HL-60 (cell line): ENCODE results near the gene SPATA25.

Experiments used
- DNase-seq, 2 experiments: peaks; one replicate each; pipeline ENCODE4 v3.0.0-alpha.2; 2010 to 2020; ENCODE audit warnings: low read depth in 1 of 2, low spot score in 1 of 2
- H3K27ac ChIP-seq: fragments of 250-450 bp; sonication (Bioruptor Pico); replicated peaks from 2 replicates; pipeline ENCODE4 v1.5.1; 2020; ENCODE audit warnings: mild to moderate bottlenecking, moderate library complexity
- H3K27me3 ChIP-seq: fragments of 250-450 bp; sonication (Bioruptor Pico); 2 replicates; pipeline ENCODE4 v1.5.1; 2021; ENCODE audit warnings: mild to moderate bottlenecking, moderate library complexity; ENCODE audit not compliant: insufficient read depth, poor library complexity, severe bottlenecking
- H3K4me3 ChIP-seq: replicated peaks from 2 replicates; pipeline ENCODE4 v1.5.1; 2011; ENCODE audit warnings: mild to moderate bottlenecking, control low read depth, low read length; ENCODE audit not compliant: insufficient read depth
- GABPA ChIP-seq: IDR thresholded peaks from 2 replicates; pipeline ENCODE4 v1.6.1; 2012; ENCODE audit warnings: low read depth
- POLR2AphosphoS5 ChIP-seq: IDR thresholded peaks from 2 replicates; pipeline ENCODE4 v1.6.1; 2012; ENCODE audit warnings: low read depth
- SPI1 ChIP-seq: IDR thresholded peaks from 2 replicates; pipeline ENCODE4 v1.6.1; 2012; ENCODE audit warnings: low read depth, mild to moderate bottlenecking, borderline replicate concordance
- TF ChIP-seq, protein P1 (sequence below): IDR thresholded peaks from one replicate; pipeline ENCODE4 v1.5.1; 2011; ENCODE audit warnings: low read length, control low read depth, inconsistent platforms; ENCODE audit not compliant: insufficient read depth
- TF ChIP-seq, protein P2 (sequence below): IDR thresholded peaks from 2 replicates; pipeline ENCODE4 v1.6.1; 2012; ENCODE audit warnings: low read depth; ENCODE audit not compliant: insufficient replicate concordance

The SPATA25 gene

GRCh38 chr20:45842169-45842812 lies 45.1 kb downstream of the SPATA25 start:
- H3K27me3 ChIP-seq: no peaks in the 10 kb centered on the region
- DNase-seq: peak in 1 of 2 experiments; percentile 65
- peak overlapping the region; percentile 3; the same call in 1 of the 2 replicates for H3K27ac ChIP-seq
- H3K4me3 ChIP-seq: no peak overlapping the region
- TF ChIP-seq, protein P1, sequence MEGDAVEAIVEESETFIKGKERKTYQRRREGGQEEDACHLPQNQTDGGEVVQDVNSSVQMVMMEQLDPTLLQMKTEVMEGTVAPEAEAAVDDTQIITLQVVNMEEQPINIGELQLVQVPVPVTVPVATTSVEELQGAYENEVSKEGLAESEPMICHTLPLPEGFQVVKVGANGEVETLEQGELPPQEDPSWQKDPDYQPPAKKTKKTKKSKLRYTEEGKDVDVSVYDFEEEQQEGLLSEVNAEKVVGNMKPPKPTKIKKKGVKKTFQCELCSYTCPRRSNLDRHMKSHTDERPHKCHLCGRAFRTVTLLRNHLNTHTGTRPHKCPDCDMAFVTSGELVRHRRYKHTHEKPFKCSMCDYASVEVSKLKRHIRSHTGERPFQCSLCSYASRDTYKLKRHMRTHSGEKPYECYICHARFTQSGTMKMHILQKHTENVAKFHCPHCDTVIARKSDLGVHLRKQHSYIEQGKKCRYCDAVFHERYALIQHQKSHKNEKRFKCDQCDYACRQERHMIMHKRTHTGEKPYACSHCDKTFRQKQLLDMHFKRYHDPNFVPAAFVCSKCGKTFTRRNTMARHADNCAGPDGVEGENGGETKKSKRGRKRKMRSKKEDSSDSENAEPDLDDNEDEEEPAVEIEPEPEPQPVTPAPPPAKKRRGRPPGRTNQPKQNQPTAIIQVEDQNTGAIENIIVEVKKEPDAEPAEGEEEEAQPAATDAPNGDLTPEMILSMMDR: no peak
- no peak for TF ChIP-seq GABPA
- TF ChIP-seq, protein P2, sequence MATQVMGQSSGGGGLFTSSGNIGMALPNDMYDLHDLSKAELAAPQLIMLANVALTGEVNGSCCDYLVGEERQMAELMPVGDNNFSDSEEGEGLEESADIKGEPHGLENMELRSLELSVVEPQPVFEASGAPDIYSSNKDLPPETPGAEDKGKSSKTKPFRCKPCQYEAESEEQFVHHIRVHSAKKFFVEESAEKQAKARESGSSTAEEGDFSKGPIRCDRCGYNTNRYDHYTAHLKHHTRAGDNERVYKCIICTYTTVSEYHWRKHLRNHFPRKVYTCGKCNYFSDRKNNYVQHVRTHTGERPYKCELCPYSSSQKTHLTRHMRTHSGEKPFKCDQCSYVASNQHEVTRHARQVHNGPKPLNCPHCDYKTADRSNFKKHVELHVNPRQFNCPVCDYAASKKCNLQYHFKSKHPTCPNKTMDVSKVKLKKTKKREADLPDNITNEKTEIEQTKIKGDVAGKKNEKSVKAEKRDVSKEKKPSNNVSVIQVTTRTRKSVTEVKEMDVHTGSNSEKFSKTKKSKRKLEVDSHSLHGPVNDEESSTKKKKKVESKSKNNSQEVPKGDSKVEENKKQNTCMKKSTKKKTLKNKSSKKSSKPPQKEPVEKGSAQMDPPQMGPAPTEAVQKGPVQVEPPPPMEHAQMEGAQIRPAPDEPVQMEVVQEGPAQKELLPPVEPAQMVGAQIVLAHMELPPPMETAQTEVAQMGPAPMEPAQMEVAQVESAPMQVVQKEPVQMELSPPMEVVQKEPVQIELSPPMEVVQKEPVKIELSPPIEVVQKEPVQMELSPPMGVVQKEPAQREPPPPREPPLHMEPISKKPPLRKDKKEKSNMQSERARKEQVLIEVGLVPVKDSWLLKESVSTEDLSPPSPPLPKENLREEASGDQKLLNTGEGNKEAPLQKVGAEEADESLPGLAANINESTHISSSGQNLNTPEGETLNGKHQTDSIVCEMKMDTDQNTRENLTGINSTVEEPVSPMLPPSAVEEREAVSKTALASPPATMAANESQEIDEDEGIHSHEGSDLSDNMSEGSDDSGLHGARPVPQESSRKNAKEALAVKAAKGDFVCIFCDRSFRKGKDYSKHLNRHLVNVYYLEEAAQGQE: no peak
- peak; percentile 60; the same call in 1 of the 2 replicates for TF ChIP-seq SPI1

DNA sequence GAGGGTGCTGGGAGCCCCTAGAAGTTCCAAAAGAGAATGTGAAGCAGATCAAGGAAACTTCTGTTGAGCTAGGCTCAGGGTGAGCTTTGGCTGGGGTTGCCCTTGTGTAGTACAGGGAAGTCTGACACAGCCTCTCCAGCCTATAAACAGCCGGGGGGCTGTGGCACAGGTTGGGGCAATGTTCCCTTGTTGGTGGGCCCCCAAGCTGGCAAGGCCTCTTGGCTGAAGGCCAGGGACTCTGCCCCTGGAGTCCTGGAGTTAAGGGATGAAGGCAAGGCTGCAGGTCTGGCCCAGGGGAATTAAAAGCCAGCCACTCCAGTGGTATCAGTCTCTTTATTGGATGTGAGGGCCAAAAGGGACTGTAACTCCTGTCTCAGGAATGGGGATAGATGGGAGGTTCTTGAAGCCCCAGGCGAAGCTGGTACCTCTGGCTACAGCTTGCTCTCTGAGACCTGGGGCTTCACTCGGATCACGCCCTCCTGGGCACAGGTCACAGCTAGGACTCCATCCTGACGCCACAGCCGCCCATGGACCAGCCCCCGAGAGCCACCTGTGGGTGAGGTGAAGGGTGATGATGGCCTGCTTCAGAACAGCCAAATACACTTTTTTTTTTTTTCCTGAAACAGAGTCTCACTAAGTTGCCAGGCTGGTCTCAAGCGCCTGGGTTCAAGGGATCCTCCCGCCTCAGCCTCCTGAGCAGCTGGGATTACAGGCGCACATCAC lies 45.9 kb downstream of the SPATA25 start:
- Histone ChIP-seq H3K4me3 (no peak overlapping the region), H3K27ac (no peak overlapping the region; the same call in 1 of the 2 replicates), H3K27me3 (no peaks in the 10 kb centered on the region)
- TF ChIP-seq POLR2AphosphoS5: no peak
- TF ChIP-seq SPI1: no peak
- TF ChIP-seq, protein P2: no peak
- TF ChIP-seq GABPA: no peak
- TF ChIP-seq, protein P1: no peak
- no peak for DNase-seq

DNA sequence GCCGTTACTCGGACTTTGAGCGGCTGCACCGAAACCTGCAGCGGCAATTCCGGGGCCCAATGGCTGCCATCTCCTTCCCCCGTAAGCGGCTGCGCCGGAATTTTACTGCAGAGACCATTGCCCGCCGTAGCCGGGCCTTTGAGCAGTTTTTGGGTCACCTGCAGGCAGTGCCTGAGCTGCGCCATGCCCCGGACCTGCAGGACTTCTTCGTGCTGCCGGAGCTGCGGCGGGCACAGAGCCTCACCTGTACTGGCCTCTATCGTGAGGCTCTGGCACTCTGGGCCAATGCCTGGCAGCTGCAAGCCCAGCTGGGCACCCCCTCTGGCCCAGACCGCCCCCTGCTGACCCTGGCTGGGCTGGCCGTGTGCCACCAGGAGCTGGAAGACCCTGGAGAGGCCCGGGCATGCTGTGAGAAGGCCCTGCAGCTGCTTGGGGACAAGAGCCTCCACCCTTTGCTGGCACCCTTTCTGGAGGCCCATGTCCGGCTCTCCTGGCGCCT lies 46.7 kb downstream of the SPATA25 start:
- TF ChIP-seq POLR2AphosphoS5: no peak
- TF ChIP-seq, protein P2: no peak
- TF ChIP-seq, protein P1: no peak
- TF ChIP-seq SPI1: no peak
- TF ChIP-seq GABPA: no peak
- Histone ChIP-seq H3K27me3 (no peaks in the 10 kb centered on the region), H3K4me3 (no peak overlapping the region), H3K27ac (no peak overlapping the region)
- DNase-seq: no peak
